Esophagus squamous epithelium (tissue), 4 donors: ENCODE data around the gene CPED1.

Source experiments
- CTCF ChIP-seq, 6 experiments: fragments of 450-650 bp in 4 of 6; fragments of 200-600 bp in 2 of 6; sonication (generic) in 2 of 6; IDR thresholded peaks; one replicate each; pipeline ENCODE4 v1.5.1; 2016 to 2019; ENCODE audit warnings: antibody characterized with exemption in 6 of 6, mild to moderate bottlenecking in 4 of 6, moderate library complexity in 4 of 6
- POLR2A ChIP-seq, 4 donors: fragments of 450-650 bp; IDR thresholded peaks; one replicate each; pipeline ENCODE4 v1.6.1; 2017; ENCODE audit warnings: antibody characterized with exemption in 4 of 4, mild to moderate bottlenecking in 4 of 4, moderate library complexity in 3 of 4

GRCh38 chr7:121164247-121164646, 175.7 kb downstream of the CPED1 start:
- TF ChIP-seq CTCF (IDR thresholded peaks at IDR 0.05) (no peak), POLR2A (IDR thresholded peaks at IDR 0.05) (no peak)
